GM12878 (cell line): ENCODE results near the gene CCDC91. TPM values are rescaled to one million over a fixed set of nuclear protein-coding genes. Genes with fewer than 3 reads are reported as not detected.

ENCODE experiments used
- ATAC-seq: fragments of 200-7000 bp; cut with Tn5 transposase; 3 replicates; pipeline ENCODE4 v1.9.1; 2020; ENCODE audit warnings: mild to moderate bottlenecking, moderate library complexity
- BruUV-seq: library from RNA; stranded (reverse); fragments of 400-500 nt; replicated peaks from 2 replicates; lab custom pipeline; 2021; lab: Mats Ljungman, UMichigan
- CTCF ChIA-PET: fragments of 300-600 bp; sonication (Branson Sonifier 250); formaldehyde crosslinking; extraction: SDS; loops from one replicate; lab custom pipeline; 2021; ENCODE audit warnings: inconsistent platforms; lab: Yijun Ruan, JAX
- POLR2A ChIA-PET: fragments of 350-600 bp; formaldehyde crosslinking; extraction: SDS; loops from one replicate; lab custom pipeline; 2021; ENCODE audit warnings: inconsistent platforms; lab: Charles Lee
- RAD21 ChIA-PET: fragments of 300-600 bp; sonication (Branson Sonifier 250); formaldehyde crosslinking; loops from one replicate; lab custom pipeline; 2023; ENCODE audit warnings: antibody characterized with exemption; ENCODE audit not compliant: unreplicated experiment; lab: Charles Lee
- SMC1A ChIA-PET: fragments of 300-600 bp; sonication (Branson Sonifier 250); formaldehyde crosslinking; loops from one replicate; lab custom pipeline; 2023; ENCODE audit not compliant: unreplicated experiment, uncharacterized antibody; lab: Charles Lee
- DNase-seq: peaks from one replicate; pipeline ENCODE4 v3.0.0-alpha.2; 2011; ENCODE audit warnings: low read depth, low spot score
- FAIRE-seq: peaks from 3 replicates; lab custom pipeline; 2011; peaks lifted over from hg19 to GRCh38; lab: Jason Lieb, UNC
- H2AFZ ChIP-seq: 2 replicates; pipeline ENCODE4 v1.6.0; 2011; ENCODE audit warnings: low read depth, low read length, control low read depth; ENCODE audit not compliant: control insufficient read depth
- H3K27ac ChIP-seq: 2 replicates; pipeline ENCODE4 v1.5.1; 2011; ENCODE audit warnings: control low read depth; ENCODE audit not compliant: control insufficient read depth, insufficient read depth
- H3K27me3 ChIP-seq, 2 experiments: replicated peaks in 1 of 2; 2 replicates each; pipeline versions ENCODE4 v1.6.0 to v1.6.1; 2011; ENCODE audit warnings: low read length in 1 of 2; ENCODE audit not compliant: control insufficient read depth in 2 of 2, insufficient read depth in 2 of 2
- H3K36me3 ChIP-seq, 2 experiments: 2 replicates each; pipeline ENCODE4 v1.5.1; 2011; ENCODE audit warnings: low read length in 1 of 2; ENCODE audit not compliant: control insufficient read depth in 2 of 2, insufficient read depth in 2 of 2
- H3K4me1 ChIP-seq: 2 replicates; pipeline ENCODE4 v1.6.1; 2011; ENCODE audit warnings: mild to moderate bottlenecking, low read length, moderate library complexity, mixed read lengths; ENCODE audit not compliant: control insufficient read depth, insufficient read depth
- H3K4me2 ChIP-seq: 2 replicates; pipeline ENCODE4 v1.6.0; 2011; ENCODE audit warnings: control low read depth; ENCODE audit not compliant: control insufficient read depth, insufficient read depth
- H3K4me3 ChIP-seq: fragments of 200-600 bp; sonication (generic); 2 replicates; pipeline ENCODE4 v1.5.1; 2016
- H3K79me2 ChIP-seq: 2 replicates; pipeline ENCODE4 v1.6.0; 2011; ENCODE audit warnings: low read length; ENCODE audit not compliant: control insufficient read depth, insufficient read depth
- H3K9ac ChIP-seq: 2 replicates; pipeline ENCODE4 v1.8.0; 2011; ENCODE audit warnings: low read length, control low read depth, mixed read lengths; ENCODE audit not compliant: control insufficient read depth, insufficient read depth
- H3K9me3 ChIP-seq: replicated peaks from 3 replicates; pipeline ENCODE4 v1.5.1; 2011; ENCODE audit warnings: mild to moderate bottlenecking, low read length; ENCODE audit not compliant: control insufficient read depth, insufficient read depth
- H4K20me1 ChIP-seq: 2 replicates; pipeline ENCODE4 v1.6.0; 2011; ENCODE audit not compliant: control insufficient read depth, insufficient read depth
- ASH2L ChIP-seq: fragments of 300-600, 200-600 bp; sonication (generic); IDR thresholded peaks from 2 replicates; pipeline ENCODE4 v1.6.1; 2017; ENCODE audit warnings: low read depth, mild to moderate bottlenecking, borderline replicate concordance
- CBX5 ChIP-seq: sonication (generic); IDR thresholded peaks from 2 replicates; pipeline ENCODE4 v1.6.1; 2016; ENCODE audit warnings: low read depth, moderate library complexity, mild to moderate bottlenecking, inconsistent platforms
- CEBPB ChIP-seq, 2 experiments: fragments of 150-350 bp in 1 of 2; IDR thresholded peaks; 2 replicates each; pipeline ENCODE4 v1.6.1; 2012 to 2014; ENCODE audit warnings: low read depth in 2 of 2, low read length in 2 of 2, borderline replicate concordance in 1 of 2, inconsistent platforms in 1 of 2
- KAT2A ChIP-seq: conservative IDR thresholded peaks from 2 replicates; pipeline ENCODE4 v1.6.1; 2011; ENCODE audit warnings: low read depth, low read length; ENCODE audit not compliant: control insufficient read depth
- MTA2 ChIP-seq: fragments of 450-650 bp; IDR thresholded peaks from 2 replicates; pipeline ENCODE4 v1.6.1; 2016; ENCODE audit warnings: low read depth, mild to moderate bottlenecking, moderate library complexity
- MTA3 ChIP-seq: IDR thresholded peaks from 2 replicates; pipeline ENCODE4 v1.6.1; 2012; ENCODE audit warnings: low read length, inconsistent platforms, borderline replicate concordance
- MYB ChIP-seq: fragments of 150-350 bp; IDR thresholded peaks from 2 replicates; pipeline ENCODE4 v1.6.1; 2014; ENCODE audit warnings: mild to moderate bottlenecking, low read depth, low read length, borderline replicate concordance
- PML ChIP-seq: IDR thresholded peaks from 2 replicates; pipeline ENCODE4 v1.6.1; 2012; ENCODE audit warnings: low read length, inconsistent platforms
- RUNX3 ChIP-seq: IDR thresholded peaks from 2 replicates; pipeline ENCODE4 v1.6.1; 2012; ENCODE audit warnings: low read length, inconsistent platforms
- SRF ChIP-seq, 2 experiments: IDR thresholded peaks; 2 replicates each; pipeline ENCODE4 v1.6.1; 2011; ENCODE audit warnings: low read depth in 2 of 2, low read length in 2 of 2, mild to moderate bottlenecking in 1 of 2, moderate library complexity in 1 of 2
- SUPT20H ChIP-seq: IDR thresholded peaks from 2 replicates; pipeline ENCODE4 v1.6.1; 2011; ENCODE audit warnings: low read depth, mild to moderate bottlenecking, low read length, moderate library complexity, borderline replicate concordance; ENCODE audit not compliant: control insufficient read depth
- ZNF384 ChIP-seq: IDR thresholded peaks from 2 replicates; pipeline ENCODE4 v1.6.1; 2012; ENCODE audit warnings: low read depth, mild to moderate bottlenecking, low read length, improper control_type of control experiment, borderline replicate concordance
- WGBS: methylation state at CpG from one replicate; pipeline ENCODE4 v1.1.6; 2016; ENCODE audit warnings: low lambda C conversion rate; ENCODE audit not compliant: insufficient replicate concordance, insufficient coverage; ENCODE audit errors: missing lambda C conversion rate; 5-methylcytosine and 5-hydroxymethylcytosine counted together
- in situ Hi-C: fragments of 300-500 bp; cut with MboI; formaldehyde crosslinking; loops from 9 replicates; pipeline ENCODE4 v1.14.3; 2018; ENCODE audit warnings: mixed read lengths
- intact Hi-C: fragments of 100-400 bp; cut with micrococcal nuclease; formaldehyde crosslinking; loops from one replicate; pipeline ENCODE4 v1.14.2; 2022; ENCODE audit not compliant: unreplicated experiment
- polyA plus RNA-seq, 11 experiments: library from polyadenylated mRNA; depleted of rRNA in 4 of 11; unstranded in 6 of 11; stranded (reverse) in 5 of 11; fragments of >200 nt; fragmentation: Nextera tagmentation in 4 of 11; fragmentation: Illumina TruSeq in 1 of 11; extraction: Ambion mirVana in 4 of 11; extraction: Trizol in 1 of 11; gene quantifications; 1 replicate in 1 of 11; 2 replicates in 10 of 11; pipeline versions ENCODE4 v1.2.1 to v1.2.3, GENCODE V29; 2011 to 2016; ENCODE audit warnings: inconsistent platforms in 2 of 11, missing spikeins in 2 of 11, low read depth in 1 of 11
- total RNA-seq, 4 experiments: library from RNA; depleted of rRNA in 3 of 4; stranded (reverse); fragments of >200 nt in 3 of 4; fragmentation: Illumina TruSeq in 1 of 4; extraction: Trizol in 1 of 4; gene quantifications; 2 replicates each; pipeline versions ENCODE4 v1.2.1 to v1.2.3, GENCODE V29; 2013 to 2021
- TF ChIP-seq, protein P1 (sequence below): fragments of 450-650 bp; IDR thresholded peaks from 2 replicates; pipeline ENCODE4 v1.6.1; 2017; ENCODE audit warnings: mild to moderate bottlenecking, moderate library complexity

Gene CCDC91
- total and polyA plus RNA-seq, 10 of the 15 experiments (the other 5 are each of a cell fraction or from before 2014, with no cell fraction given): 6.1 to 24.9 (median 16.5) TPM

GRCh38 chr12:28145216-28145615, 45.0 kb upstream of the CCDC91 start (continued):
- no peak for TF ChIP-seq CEBPB (IDR thresholded peaks at IDR 0.05; ENCODE audit: borderline replicate concordance in 1 of 2, low read depth in 2 of 2, low read length in 2 of 2)
- no peak for TF ChIP-seq MTA3
- TF ChIP-seq KAT2A: no peak
- TF ChIP-seq ZNF384: no peak
- TF ChIP-seq RUNX3: no peak
- no peak for TF ChIP-seq SUPT20H
- TF ChIP-seq MYB: no peak
- TF ChIP-seq CBX5: no peak

GRCh38 chr12:28149279-28149678, 41.0 kb upstream of the CCDC91 start:
- H4K20me1 ChIP-seq: no peaks in the 10 kb centered on the region
- ChIA-PET SMC1A (no interaction called here), POLR2A (interaction anchor here (0.6 kb wide), 1 partner anchor 172 kb away, joined by 3 read pairs; no protein-coding TSS in a partner anchor), CTCF (no interaction called here), RAD21 (no interaction called here)
- H3K27me3 ChIP-seq: no peaks in the 10 kb centered on the region
- BruUV-seq: no TSS peak
- H2AFZ ChIP-seq: no peak overlapping the region
- no peak overlapping the region for H3K4me3 ChIP-seq
- no peak overlapping the region for H3K27ac ChIP-seq
- H3K9me3 ChIP-seq: no peaks in the 10 kb centered on the region
- intact Hi-C loops: no loop called here
- H3K9ac ChIP-seq: no peak overlapping the region
- FAIRE-seq: no peak
- WGBS: 49% methylated on average over 3 of the region's 3 CpGs
- no peaks in the 10 kb centered on the region for H3K36me3 ChIP-seq
- TF ChIP-seq CBX5: no peak
- no peak for TF ChIP-seq SRF (IDR thresholded peaks at IDR 0.05; ENCODE audit: low read depth in 2 of 2, low read length in 2 of 2)
- TF ChIP-seq ASH2L: no peak
- no peak for TF ChIP-seq MTA2
- TF ChIP-seq PML: no peak
- TF ChIP-seq, protein P1, sequence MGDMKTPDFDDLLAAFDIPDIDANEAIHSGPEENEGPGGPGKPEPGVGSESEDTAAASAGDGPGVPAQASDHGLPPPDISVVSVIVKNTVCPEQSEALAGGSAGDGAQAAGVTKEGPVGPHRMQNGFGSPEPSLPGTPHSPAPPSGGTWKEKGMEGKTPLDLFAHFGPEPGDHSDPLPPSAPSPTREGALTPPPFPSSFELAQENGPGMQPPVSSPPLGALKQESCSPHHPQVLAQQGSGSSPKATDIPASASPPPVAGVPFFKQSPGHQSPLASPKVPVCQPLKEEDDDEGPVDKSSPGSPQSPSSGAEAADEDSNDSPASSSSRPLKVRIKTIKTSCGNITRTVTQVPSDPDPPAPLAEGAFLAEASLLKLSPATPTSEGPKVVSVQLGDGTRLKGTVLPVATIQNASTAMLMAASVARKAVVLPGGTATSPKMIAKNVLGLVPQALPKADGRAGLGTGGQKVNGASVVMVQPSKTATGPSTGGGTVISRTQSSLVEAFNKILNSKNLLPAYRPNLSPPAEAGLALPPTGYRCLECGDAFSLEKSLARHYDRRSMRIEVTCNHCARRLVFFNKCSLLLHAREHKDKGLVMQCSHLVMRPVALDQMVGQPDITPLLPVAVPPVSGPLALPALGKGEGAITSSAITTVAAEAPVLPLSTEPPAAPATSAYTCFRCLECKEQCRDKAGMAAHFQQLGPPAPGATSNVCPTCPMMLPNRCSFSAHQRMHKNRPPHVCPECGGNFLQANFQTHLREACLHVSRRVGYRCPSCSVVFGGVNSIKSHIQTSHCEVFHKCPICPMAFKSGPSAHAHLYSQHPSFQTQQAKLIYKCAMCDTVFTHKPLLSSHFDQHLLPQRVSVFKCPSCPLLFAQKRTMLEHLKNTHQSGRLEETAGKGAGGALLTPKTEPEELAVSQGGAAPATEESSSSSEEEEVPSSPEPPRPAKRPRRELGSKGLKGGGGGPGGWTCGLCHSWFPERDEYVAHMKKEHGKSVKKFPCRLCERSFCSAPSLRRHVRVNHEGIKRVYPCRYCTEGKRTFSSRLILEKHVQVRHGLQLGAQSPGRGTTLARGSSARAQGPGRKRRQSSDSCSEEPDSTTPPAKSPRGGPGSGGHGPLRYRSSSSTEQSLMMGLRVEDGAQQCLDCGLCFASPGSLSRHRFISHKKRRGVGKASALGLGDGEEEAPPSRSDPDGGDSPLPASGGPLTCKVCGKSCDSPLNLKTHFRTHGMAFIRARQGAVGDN: no peak
- DNase-seq: no peak
- no peaks in the 10 kb centered on the region for H3K79me2 ChIP-seq
- in situ Hi-C loops: no loop called here
- no peaks in the 10 kb centered on the region for H3K4me1 ChIP-seq
- ATAC-seq: no peak
- H3K4me2 ChIP-seq: no peak overlapping the region
